ENCODE results near the gene CIBAR2.

DNA sequence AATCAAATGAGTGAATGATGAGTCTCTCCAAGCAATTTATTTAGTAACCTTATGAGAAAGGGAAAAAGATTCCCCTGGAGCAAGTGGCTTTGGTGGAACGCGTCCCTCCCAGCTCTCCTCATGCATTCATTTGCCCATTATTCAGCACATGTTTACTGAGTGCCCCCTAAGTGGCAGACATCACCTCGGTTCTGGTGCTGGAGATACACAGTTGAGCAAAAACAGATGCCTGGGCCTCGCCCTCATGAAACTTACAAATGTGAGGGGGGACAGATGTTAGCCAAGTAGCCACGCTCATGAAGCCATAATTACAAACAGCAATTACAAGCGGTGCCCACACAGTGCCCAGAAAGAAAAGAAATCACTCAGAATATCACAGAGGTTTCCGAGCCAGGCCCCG is 45.1 kb upstream of the CIBAR2 start:
- TF ChIP-seq, protein P1, sequence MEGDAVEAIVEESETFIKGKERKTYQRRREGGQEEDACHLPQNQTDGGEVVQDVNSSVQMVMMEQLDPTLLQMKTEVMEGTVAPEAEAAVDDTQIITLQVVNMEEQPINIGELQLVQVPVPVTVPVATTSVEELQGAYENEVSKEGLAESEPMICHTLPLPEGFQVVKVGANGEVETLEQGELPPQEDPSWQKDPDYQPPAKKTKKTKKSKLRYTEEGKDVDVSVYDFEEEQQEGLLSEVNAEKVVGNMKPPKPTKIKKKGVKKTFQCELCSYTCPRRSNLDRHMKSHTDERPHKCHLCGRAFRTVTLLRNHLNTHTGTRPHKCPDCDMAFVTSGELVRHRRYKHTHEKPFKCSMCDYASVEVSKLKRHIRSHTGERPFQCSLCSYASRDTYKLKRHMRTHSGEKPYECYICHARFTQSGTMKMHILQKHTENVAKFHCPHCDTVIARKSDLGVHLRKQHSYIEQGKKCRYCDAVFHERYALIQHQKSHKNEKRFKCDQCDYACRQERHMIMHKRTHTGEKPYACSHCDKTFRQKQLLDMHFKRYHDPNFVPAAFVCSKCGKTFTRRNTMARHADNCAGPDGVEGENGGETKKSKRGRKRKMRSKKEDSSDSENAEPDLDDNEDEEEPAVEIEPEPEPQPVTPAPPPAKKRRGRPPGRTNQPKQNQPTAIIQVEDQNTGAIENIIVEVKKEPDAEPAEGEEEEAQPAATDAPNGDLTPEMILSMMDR (conservative IDR thresholded peaks at IDR 0.05; ENCODE audit: low read length): no peak
- no peak for TF ChIP-seq EZH2phosphoT487 (IDR thresholded peaks at IDR 0.05; ENCODE audit: borderline replicate concordance, low read depth, low read length)

All from OCI-LY7 (cell line).